ENCODE results near the gene ABO.
"Not testable (repeated sequence)": the region's sequence is repeated elsewhere in the genome, so short reads cannot be mapped to it uniquely, and the experiment has no call there.

The ABO gene

GRCh38 chr9:133294257-133294656 lies 19.3 kb upstream of the ABO start:
- DNase-seq: no peak
- intact Hi-C loops (cut with DNase I): no loop called here

- no peak for DNase-seq
- intact Hi-C loops (cut with DNase I): no loop called here
Observed at GRCh38 chr9:133290751-133291302, 15.8 kb upstream of the ABO start.

- no peak for DNase-seq
- intact Hi-C loops (cut with DNase I): no loop called here
Observed at GRCh38 chr9:133286523-133286922, 11.5 kb upstream of the ABO start.

- intact Hi-C loops (cut with DNase I): no loop called here
- no peak for DNase-seq
Observed at GRCh38 chr9:133285252-133285775, 10.3 kb upstream of the ABO start.

GRCh38 chr9:133284362-133284761 lies 9.4 kb upstream of the ABO start:
- DNase-seq: no peak
- intact Hi-C loops (cut with DNase I): no loop called here

GRCh38 chr9:133283255-133284032 lies 8.4 kb upstream of the ABO start:
- intact Hi-C loops (cut with DNase I); DNase-seq: not testable (repeated sequence)

GRCh38 chr9:133282464-133283238 lies 7.7 kb upstream of the ABO start:
- DNase-seq: no peak
- intact Hi-C loops (cut with DNase I): no loop called here

GRCh38 chr9:133280392-133280791 lies 5.4 kb upstream of the ABO start:
- DNase-seq: no peak
- intact Hi-C loops (cut with DNase I): no loop called here

- intact Hi-C loops (cut with DNase I): no loop called here
- no peak for DNase-seq
Observed at GRCh38 chr9:133278161-133279114, 3.4 kb upstream of the ABO start.

GRCh38 chr9:133277467-133277866 lies 2.5 kb upstream of the ABO start:
- intact Hi-C loops (cut with DNase I): no loop called here
- no peak for DNase-seq

GRCh38 chr9:133276923-133277322 lies 1.9 kb upstream of the ABO start:
- intact Hi-C loops (cut with DNase I): no loop called here
- DNase-seq: no peak

GRCh38 chr9:133276001-133276884 lies 1.2 kb upstream of the ABO start:
- peak in 3 of 10 donors; percentile 17 to 87 (median 43) for DNase-seq
- intact Hi-C loops (cut with DNase I): no loop called here

- intact Hi-C loops (cut with DNase I): no loop called here
- no peak for DNase-seq
Observed at GRCh38 chr9:133274236-133275104, 531 bp downstream of the ABO start.

GRCh38 chr9:133273819-133274218 lies 1.2 kb downstream of the ABO start:
- intact Hi-C loops (cut with DNase I): no loop called here
- DNase-seq: no peak

- intact Hi-C loops (cut with DNase I): no loop called here
- no peak for DNase-seq
Observed at GRCh38 chr9:133273098-133273497, 1.9 kb downstream of the ABO start.

GRCh38 chr9:133269537-133270362 lies 5.3 kb downstream of the ABO start:
- no peak for DNase-seq
- intact Hi-C loops (cut with DNase I): no loop called here

GRCh38 chr9:133269136-133269535 lies 5.9 kb downstream of the ABO start:
- intact Hi-C loops (cut with DNase I): not testable (repeated sequence)

More at GRCh38 chr9:133269136-133269535, 5.9 kb downstream of the ABO start:
- DNase-seq: not testable (repeated sequence)
